NOMO-1 treated with DMSO at 0.1 percent for 48 hours (cell line): ENCODE results near the gene PRKG1.
"Not testable (repeated sequence)": the region's sequence is repeated elsewhere in the genome, so short reads cannot be mapped to it uniquely, and the experiment has no call there.

Experiments
- DNase-seq: peaks from one replicate; lab custom pipeline; 2025; ENCODE audit not compliant: unreplicated experiment; lab: John Stamatoyannopoulos, UW

Gene PRKG1

DNA sequence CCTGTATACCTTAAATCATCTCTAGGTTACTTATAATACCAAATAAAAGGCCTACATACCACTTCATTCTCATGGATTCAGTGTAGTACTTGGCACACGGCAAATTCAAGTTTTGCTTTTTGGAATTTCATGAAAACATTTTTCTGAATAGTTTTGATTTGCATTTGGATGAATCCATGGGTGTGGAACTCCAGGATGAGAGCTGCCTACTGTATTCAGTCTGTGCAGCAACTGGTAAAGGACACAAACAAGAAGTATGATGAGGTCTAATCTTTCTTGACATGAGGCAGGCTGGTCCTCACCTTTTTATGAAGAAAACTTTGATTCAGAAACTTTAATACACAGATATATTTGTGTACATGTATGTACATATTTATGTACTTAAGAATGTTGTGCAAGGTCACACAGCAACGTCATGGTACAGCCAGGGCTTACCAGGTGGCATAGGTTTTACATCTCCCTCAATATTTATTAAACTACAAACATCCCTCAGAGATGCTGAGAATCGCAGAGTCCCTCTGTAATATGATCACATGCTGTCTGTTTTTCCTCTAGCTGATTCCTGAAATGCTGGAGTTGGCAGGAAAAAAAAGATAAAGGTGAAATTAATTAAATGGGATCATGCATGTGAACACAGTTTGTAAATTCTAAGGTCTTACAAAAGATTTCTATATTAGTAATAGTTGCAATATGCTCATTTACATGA lies 239.6 kb downstream of the PRKG1 start:
- DNase-seq: no peak

- DNase-seq: no peak
Observed at GRCh38 chr10:51314481-51314880, 240.2 kb downstream of the PRKG1 start.

- DNase-seq: no peak
Observed at GRCh38 chr10:51318399-51319172, 244.3 kb downstream of the PRKG1 start.

- no peak for DNase-seq
Observed at GRCh38 chr10:51319173-51319435, 244.8 kb downstream of the PRKG1 start.

DNA sequence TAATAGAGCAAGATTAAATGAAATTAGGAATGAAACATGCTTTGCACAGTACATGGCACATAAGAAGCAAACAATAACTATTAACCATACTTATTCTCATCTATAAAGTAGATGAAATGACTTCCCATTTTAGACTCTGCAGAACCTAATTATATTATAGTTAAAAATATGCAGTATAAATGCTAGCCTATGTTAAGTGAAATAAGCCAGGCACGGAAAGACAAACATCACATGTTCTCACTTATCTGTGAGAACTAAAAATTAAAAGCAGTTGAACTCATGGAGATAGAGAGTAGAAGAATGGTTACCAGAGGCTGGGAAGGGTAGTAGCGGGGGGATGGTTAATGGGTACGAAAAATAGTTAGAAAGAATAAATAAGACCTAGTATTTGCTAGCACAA lies 247.0 kb downstream of the PRKG1 start:
- DNase-seq: no peak

- no peak for DNase-seq
Observed at GRCh38 chr10:51321980-51322379, 247.7 kb downstream of the PRKG1 start.

GRCh38 chr10:51325649-51326048 lies 251.4 kb downstream of the PRKG1 start:
- no peak for DNase-seq

GRCh38 chr10:51326174-51326573 lies 251.9 kb downstream of the PRKG1 start:
- no peak for DNase-seq

DNA sequence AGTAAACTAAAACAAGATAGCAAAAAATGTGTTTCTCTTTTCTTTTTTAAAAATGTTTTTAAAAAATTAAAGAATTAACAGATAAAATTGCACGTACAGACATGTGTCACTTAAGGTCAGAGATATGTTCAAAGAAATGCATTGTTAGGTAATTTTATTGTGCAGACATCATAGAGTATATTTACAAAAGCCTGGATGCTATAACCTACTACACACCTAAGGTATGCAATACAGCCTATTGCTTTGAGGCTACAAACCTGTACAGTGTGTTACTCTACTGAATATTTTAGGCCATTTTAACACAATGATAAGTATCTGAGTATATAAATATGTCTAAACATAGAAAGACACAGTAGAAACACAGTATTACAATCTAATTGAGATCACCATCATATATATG lies 253.1 kb downstream of the PRKG1 start:
- no peak for DNase-seq

- no peak for DNase-seq
Observed at GRCh38 chr10:51340366-51340765, 266.1 kb downstream of the PRKG1 start.

DNA sequence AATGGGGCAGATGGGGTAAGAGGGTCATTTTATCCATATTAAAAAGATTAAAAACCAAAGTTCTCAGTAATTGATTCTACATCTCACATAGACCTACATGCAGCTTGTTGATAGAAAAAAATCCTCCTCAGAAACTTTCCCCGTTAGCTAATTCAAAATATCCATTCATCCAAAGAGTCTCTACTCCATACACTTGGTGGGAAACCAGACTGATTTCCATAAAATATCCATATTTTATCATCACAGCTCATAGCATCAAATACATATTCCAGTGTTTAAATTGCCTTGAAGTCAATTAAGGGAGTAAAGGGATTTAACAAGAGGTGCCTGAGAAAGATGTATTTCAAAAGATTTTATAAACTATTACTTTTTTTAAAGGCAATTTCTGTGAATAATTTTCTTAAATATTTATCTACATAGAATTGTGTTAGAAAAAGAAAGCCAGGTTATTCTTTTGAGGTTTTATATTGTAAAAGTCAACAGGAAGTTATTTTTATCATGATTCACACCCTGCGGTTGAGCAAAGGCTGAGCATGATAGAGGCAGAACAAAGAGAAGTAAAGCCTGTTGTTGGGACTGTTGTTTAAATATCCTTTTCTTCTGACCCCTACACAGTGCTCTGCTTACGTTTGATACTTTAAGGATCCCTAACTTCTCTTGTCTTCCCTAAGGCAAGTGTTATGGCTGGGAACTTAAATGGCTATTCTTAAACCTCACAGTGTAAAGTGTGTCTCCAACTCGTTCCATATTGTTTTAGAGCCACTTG lies 266.7 kb downstream of the PRKG1 start:
- DNase-seq: no peak

DNA sequence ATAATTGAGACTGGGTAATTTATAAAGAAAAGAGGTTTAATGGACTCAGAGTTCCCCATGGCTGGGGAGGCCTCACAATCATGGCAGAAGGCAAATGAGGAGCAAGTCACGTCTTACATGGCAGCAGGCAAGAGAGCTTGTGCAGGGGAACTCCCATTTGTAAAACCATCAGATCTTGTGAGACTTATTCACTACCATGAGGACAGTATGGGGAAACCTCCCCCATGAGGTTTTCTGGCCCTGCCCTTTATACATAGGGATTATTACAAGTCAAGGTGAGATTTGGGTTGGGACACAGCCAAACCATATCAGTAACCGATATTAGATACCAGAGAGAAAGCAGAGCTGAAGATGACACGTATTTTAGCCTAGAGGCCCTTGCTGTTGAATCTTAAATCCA lies 267.5 kb downstream of the PRKG1 start:
- DNase-seq: not testable (repeated sequence)

DNA sequence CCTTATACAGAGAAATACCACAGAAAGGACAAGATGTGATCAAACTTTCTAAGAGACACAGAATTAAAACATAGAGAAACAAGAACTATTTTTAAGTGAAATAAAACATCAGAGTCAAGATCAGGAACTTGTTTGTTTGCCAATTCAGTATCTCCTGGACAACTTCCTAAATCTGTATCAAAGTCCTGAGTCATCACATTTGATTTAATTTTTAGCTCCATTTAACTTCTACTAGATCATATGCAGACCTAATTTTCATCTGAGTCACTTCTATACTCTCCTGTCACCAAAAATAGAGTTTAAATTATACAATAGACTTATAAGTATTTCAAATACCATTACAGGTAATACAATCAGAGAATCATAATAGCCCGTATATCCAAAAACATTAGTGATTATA lies 268.1 kb downstream of the PRKG1 start:
- no peak for DNase-seq

GRCh38 chr10:51343391-51343790 lies 269.1 kb downstream of the PRKG1 start:
- DNase-seq: no peak

- no peak for DNase-seq
Observed at GRCh38 chr10:51344371-51344770, 270.1 kb downstream of the PRKG1 start.

GRCh38 chr10:51348622-51349021 lies 274.3 kb downstream of the PRKG1 start:
- DNase-seq: no peak

DNA sequence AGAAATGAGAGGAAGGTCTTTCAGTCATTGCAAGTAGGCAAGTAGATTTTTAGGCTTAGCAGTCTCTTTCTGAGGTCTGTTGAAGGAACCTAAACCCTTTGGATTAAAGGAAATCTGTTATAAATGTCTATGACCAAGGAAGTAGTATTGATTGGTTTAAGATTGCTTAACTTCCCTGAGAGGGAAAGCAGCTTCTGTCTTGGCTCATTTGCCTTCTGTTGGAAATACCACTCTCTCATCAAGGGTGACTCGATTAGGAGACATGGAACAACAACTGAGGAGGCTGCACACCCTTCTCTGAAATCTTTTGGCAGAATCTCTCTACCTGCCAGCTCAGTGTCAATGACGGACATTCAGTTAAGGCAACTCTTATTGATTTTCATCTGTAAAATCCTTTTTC lies 282.9 kb downstream of the PRKG1 start:
- DNase-seq: no peak

DNA sequence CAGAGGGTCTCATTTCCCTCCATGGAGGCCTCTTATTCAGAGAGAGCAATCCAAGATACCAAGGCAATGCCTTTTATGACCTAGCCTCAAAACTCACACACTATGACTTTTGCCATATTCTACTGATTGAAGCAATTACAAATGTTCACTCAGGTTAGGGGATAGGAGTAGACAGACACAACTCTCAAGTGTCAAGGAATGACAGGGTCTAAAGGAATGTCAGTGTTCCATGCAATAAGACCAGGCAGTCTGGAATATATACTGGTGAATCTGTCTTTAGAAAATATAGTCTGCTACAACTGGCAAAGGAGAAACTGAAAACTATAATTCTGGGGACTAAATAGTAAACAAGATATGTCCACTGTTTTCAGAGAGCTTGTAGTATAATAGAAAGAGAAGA lies 283.9 kb downstream of the PRKG1 start:
- no peak for DNase-seq

DNA sequence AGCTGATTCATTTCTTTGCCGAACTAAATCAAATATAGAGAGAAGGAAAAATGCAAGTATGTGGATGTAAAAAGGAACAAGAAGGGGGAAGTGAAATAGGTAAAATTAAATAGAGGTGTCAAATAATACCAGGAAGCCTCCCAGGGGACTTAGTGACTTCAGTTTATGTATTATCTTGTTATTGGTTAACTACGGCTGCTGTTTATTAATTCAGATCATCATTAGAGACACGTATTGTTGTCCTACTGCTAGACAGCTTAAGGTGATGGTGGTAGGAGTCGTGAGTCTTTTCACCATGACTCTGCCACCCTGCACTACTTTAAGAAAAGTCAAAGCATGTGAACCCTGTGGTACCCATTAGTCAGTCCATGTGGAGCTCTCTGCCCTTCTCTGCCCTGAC lies 289.1 kb downstream of the PRKG1 start:
- DNase-seq: no peak

- no peak for DNase-seq
Observed at GRCh38 chr10:51364674-51365073, 290.4 kb downstream of the PRKG1 start.

DNA sequence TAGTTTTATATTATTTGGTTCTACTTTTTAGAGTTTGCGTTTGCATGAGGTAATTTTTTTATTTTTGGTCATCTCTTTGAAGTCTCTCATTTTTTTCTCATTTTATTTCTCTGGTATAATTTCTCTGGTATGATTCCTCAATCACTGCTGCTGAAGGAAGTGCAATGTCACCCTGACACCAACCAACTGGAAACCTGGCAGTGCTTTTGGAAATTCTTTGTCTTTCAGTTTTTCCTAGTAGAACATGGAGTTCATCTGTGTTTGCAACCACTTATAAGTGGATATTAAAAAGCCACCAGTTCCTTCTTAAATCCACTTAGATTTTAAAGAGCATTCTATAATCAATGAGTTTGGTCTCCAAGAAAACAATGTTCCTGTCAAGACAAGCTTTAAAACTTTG lies 291.8 kb downstream of the PRKG1 start:
- no peak for DNase-seq

DNA sequence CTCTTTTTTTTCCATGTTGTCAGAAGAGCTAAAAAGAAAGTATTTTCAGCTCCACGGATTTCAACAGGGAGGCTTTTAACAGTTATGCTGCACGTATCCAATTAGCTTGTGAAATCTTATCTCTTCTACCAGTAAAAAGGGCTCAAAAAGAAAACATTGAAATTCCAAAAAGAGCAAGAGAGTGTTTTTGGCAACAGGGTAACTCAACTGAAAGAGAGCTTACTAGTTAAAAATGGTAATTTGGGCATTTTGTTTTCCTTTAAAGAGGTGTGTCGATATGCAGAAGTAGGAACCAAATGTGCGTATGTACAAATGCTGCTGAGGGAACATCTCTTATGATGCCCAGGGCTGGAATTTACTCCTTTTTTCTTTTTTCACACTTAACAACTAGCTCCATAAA lies 292.8 kb downstream of the PRKG1 start:
- DNase-seq: no peak
